DND-41 (cell line): ENCODE measurements around the gene BSND.

ENCODE experiments used
- ATAC-seq: fragments of 200-7000 bp; cut with Tn5 transposase; 3 replicates; pipeline ENCODE4 v1.9.1; 2021; ENCODE audit warnings: low read depth; ENCODE audit not compliant: insufficient read depth
- DNase-seq: peaks from one replicate; pipeline ENCODE4 v3.0.0-alpha.2; 2020
- H2AFZ ChIP-seq: 2 replicates; pipeline ENCODE4 v1.6.0; 2012; ENCODE audit warnings: low read depth, low read length
- H3K27ac ChIP-seq: 2 replicates; pipeline ENCODE4 v1.5.1; 2012; ENCODE audit warnings: low read length, inconsistent platforms
- H3K27me3 ChIP-seq: fragments of 200-600 bp; sonication (generic); 2 replicates; pipeline ENCODE4 v1.6.0; 2012; ENCODE audit warnings: low read length, mild to moderate bottlenecking, inconsistent platforms; ENCODE audit not compliant: insufficient read depth, poor library complexity
- H3K36me3 ChIP-seq: 2 replicates; pipeline ENCODE4 v1.5.1; 2012; ENCODE audit warnings: low read length, inconsistent platforms; ENCODE audit not compliant: insufficient read depth
- H3K4me1 ChIP-seq: 2 replicates; pipeline ENCODE4 v1.5.1; 2012; ENCODE audit warnings: mild to moderate bottlenecking, low read length; ENCODE audit not compliant: insufficient read depth
- H3K4me2 ChIP-seq: 2 replicates; pipeline ENCODE4 v1.6.0; 2012; ENCODE audit warnings: mild to moderate bottlenecking, moderate library complexity, low read length, inconsistent platforms; ENCODE audit not compliant: insufficient read depth
- H3K4me3 ChIP-seq, 2 experiments: fragments of 200-600 bp in 1 of 2; shearing (Covaris generic) in 1 of 2; 2 replicates each; pipeline ENCODE4 v1.5.1; 2012 to 2016; ENCODE audit warnings: inconsistent platforms in 2 of 2, low read length in 2 of 2, mild to moderate bottlenecking in 2 of 2, low read depth in 1 of 2, moderate library complexity in 1 of 2
- H3K79me2 ChIP-seq: 2 replicates; pipeline ENCODE4 v1.6.0; 2012; ENCODE audit warnings: low read length, inconsistent platforms; ENCODE audit not compliant: insufficient read depth
- H3K9ac ChIP-seq: 2 replicates; pipeline ENCODE4 v1.6.0; 2012; ENCODE audit warnings: low read depth, mild to moderate bottlenecking, inconsistent platforms, low read length, moderate library complexity
- H3K9me3 ChIP-seq: 2 replicates; pipeline ENCODE4 v1.5.1; 2012; ENCODE audit warnings: low read length, moderate library complexity, mild to moderate bottlenecking, inconsistent platforms; ENCODE audit not compliant: insufficient read depth, severe bottlenecking
- H4K20me1 ChIP-seq: 2 replicates; pipeline ENCODE4 v1.6.0; 2012; ENCODE audit warnings: low read length; ENCODE audit not compliant: insufficient read depth
- EZH2 ChIP-seq: IDR thresholded peaks from 3 replicates; pipeline ENCODE4 v1.6.1; 2012; ENCODE audit warnings: borderline replicate concordance, low read depth, mild to moderate bottlenecking, moderate library complexity, low read length, inconsistent platforms; ENCODE audit not compliant: severe bottlenecking
- TF ChIP-seq, protein P1 (sequence below): IDR thresholded peaks from 2 replicates; pipeline ENCODE4 v1.5.1; 2012; ENCODE audit warnings: borderline replicate concordance, low read length, moderate library complexity, mild to moderate bottlenecking; ENCODE audit not compliant: poor library complexity, severe bottlenecking; ENCODE audit errors: extremely low read depth

The BSND gene

DNA sequence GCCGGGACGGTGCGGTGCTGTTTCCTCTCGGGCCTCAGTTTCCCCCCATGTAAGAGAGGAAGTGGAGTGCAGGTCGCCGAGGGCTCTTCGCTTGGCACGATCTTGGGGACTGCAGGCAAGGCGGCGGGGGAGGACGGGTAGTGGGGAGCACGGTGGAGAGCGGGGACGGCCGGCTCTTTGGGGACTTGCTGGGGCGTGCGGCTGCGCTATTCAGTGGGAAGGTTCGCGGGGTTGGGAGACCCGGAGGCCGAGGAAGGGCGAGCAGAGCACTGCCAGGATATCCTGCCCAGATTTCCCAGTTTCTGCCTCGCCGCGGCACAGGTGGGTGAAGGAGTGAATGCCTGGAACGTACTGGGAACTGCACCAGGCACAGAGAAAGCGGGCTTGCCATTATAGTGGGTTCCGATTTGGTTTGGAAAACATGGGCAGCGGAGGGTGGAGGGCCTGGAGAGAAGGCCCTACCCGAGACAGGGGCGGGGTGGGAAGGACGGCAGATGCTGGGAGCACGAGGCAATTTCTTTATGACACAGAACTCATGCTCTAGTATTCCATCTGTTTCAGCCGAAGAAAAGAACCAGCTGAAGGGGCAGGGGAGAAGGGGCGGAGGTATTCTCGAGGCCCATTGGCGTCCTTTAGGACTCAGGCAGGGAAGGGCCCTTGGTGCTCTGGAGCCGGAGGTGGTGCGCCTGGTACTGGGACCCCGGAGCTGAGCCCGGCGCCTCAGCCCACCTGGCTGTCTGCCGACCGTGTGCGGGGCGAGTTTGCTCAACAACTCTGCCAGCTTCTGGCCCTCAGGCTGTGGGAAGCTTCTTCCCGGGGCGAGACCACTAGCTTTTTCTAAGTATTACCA is 41.6 kb downstream of the BSND start:
- no peaks in the 10 kb centered on the region for H3K4me1 ChIP-seq
- ATAC-seq (no peak), DNase-seq (no peak)
- H3K9ac ChIP-seq, result no peak overlapping the region
- H3K36me3 ChIP-seq, result no peaks in the 10 kb centered on the region
- TF ChIP-seq, protein P1, sequence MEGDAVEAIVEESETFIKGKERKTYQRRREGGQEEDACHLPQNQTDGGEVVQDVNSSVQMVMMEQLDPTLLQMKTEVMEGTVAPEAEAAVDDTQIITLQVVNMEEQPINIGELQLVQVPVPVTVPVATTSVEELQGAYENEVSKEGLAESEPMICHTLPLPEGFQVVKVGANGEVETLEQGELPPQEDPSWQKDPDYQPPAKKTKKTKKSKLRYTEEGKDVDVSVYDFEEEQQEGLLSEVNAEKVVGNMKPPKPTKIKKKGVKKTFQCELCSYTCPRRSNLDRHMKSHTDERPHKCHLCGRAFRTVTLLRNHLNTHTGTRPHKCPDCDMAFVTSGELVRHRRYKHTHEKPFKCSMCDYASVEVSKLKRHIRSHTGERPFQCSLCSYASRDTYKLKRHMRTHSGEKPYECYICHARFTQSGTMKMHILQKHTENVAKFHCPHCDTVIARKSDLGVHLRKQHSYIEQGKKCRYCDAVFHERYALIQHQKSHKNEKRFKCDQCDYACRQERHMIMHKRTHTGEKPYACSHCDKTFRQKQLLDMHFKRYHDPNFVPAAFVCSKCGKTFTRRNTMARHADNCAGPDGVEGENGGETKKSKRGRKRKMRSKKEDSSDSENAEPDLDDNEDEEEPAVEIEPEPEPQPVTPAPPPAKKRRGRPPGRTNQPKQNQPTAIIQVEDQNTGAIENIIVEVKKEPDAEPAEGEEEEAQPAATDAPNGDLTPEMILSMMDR, result no peak
- no peak for TF ChIP-seq EZH2
- H3K27me3 ChIP-seq, result peaks cover 18% of the 10 kb centered on the region
- no peaks in the 10 kb centered on the region for H3K9me3 ChIP-seq
- no peaks in the 10 kb centered on the region for H4K20me1 ChIP-seq
- H3K4me3 ChIP-seq, result no peak overlapping the region
- H3K27ac ChIP-seq, result no peak overlapping the region
- no peak overlapping the region for H3K4me2 ChIP-seq
- no peaks in the 10 kb centered on the region for H3K79me2 ChIP-seq
- H2AFZ ChIP-seq, result no peak overlapping the region

DNA sequence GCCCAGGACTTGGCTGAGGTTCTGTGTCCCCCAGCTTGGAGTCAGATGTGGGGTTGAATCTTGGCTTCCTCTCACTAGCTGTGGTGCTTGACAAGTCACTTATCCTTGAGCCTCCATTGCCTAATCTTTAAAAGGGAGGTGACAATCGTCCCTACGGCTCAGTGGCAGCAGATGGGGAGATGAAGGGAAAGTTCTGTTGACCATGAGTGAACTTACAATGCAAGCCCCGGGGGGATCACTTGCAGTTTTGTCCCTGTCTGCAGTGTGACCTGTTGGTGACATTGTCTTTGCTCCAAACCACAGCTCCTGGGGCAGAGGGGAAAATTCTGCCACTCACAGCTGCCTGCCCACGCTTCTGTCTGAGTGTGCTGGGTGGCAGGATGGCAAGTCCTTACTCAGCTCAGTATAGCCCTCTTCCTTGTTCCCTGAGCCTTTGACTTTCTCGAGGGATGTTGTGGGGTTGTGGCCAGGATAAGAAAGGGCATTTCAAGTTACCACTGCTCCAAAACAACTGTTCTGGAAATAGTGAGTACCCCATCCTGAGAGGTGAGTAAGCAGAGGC is 42.3 kb downstream of the BSND start:
- TF ChIP-seq, protein P1, result no peak
- TF ChIP-seq EZH2, result no peak
- no peaks in the 10 kb centered on the region for H3K9me3 ChIP-seq
- no peak for DNase-seq
- no peaks in the 10 kb centered on the region for H4K20me1 ChIP-seq
- peaks cover 16% of the 10 kb centered on the region for H3K27me3 ChIP-seq
- H3K9ac ChIP-seq, result no peak overlapping the region
- no peak overlapping the region for H3K27ac ChIP-seq
- H3K4me3 ChIP-seq, result no peak overlapping the region
- H3K4me1 ChIP-seq, result no peaks in the 10 kb centered on the region
- no peaks in the 10 kb centered on the region for H3K79me2 ChIP-seq
- H3K4me2 ChIP-seq, result no peak overlapping the region
- no peak for ATAC-seq
- H2AFZ ChIP-seq, result no peak overlapping the region
- no peaks in the 10 kb centered on the region for H3K36me3 ChIP-seq

DNA sequence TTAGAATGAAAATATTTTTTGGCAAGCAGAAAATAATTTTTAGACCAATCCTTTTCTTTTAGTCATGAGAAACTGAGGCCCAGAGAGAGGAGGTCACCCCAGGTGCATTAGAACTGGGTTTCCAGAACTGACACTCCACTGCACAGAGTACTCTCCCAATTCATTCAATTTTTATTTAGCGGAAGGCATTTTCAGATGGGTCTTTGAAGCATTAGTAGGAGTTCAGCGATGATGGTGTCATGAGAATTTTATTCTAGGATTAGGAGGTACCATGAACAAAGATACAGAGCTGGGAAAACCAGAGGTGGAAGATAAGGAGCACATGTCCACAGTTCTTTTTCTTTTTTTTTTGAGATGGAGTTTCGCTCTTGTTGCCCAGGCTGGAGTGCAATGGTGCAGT is 42.9 kb downstream of the BSND start:
- Histone ChIP-seq H4K20me1 (no peaks in the 10 kb centered on the region), H3K4me3 (no peak overlapping the region), H3K9me3 (no peaks in the 10 kb centered on the region), H2AFZ (no peak overlapping the region), H3K36me3 (no peaks in the 10 kb centered on the region), H3K4me1 (no peaks in the 10 kb centered on the region), H3K27me3 (peaks cover 13% of the 10 kb centered on the region), H3K4me2 (no peak overlapping the region), H3K9ac (no peak overlapping the region), H3K27ac (no peak overlapping the region), H3K79me2 (no peaks in the 10 kb centered on the region)
- no peak for TF ChIP-seq EZH2
- TF ChIP-seq, protein P1, result no peak
- DNase-seq (no peak), ATAC-seq (no peak)
